ENCODE results near the gene ITGA11. TPM values are rescaled to one million over a fixed set of nuclear protein-coding genes. Genes with fewer than 3 reads are reported as not detected.

The ITGA11 gene, protein sequence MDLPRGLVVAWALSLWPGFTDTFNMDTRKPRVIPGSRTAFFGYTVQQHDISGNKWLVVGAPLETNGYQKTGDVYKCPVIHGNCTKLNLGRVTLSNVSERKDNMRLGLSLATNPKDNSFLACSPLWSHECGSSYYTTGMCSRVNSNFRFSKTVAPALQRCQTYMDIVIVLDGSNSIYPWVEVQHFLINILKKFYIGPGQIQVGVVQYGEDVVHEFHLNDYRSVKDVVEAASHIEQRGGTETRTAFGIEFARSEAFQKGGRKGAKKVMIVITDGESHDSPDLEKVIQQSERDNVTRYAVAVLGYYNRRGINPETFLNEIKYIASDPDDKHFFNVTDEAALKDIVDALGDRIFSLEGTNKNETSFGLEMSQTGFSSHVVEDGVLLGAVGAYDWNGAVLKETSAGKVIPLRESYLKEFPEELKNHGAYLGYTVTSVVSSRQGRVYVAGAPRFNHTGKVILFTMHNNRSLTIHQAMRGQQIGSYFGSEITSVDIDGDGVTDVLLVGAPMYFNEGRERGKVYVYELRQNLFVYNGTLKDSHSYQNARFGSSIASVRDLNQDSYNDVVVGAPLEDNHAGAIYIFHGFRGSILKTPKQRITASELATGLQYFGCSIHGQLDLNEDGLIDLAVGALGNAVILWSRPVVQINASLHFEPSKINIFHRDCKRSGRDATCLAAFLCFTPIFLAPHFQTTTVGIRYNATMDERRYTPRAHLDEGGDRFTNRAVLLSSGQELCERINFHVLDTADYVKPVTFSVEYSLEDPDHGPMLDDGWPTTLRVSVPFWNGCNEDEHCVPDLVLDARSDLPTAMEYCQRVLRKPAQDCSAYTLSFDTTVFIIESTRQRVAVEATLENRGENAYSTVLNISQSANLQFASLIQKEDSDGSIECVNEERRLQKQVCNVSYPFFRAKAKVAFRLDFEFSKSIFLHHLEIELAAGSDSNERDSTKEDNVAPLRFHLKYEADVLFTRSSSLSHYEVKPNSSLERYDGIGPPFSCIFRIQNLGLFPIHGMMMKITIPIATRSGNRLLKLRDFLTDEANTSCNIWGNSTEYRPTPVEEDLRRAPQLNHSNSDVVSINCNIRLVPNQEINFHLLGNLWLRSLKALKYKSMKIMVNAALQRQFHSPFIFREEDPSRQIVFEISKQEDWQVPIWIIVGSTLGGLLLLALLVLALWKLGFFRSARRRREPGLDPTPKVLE
- total RNA-seq, result 23.5 TPM
- long read RNA-seq, partial matches to known transcripts, result 18 of 35 reads
- long read RNA-seq, other reads (novel, unspliced or antisense), result 16 of 35 reads

- DNase-seq (peak; percentile 90), ATAC-seq (peak; percentile 89)
- intact Hi-C loops (cut with micrococcal nuclease), result no loop called here
Observed at GRCh38 chr15:68431792-68432401, at the start of gene ITGA11. TSS of gene ITGA11 (minus strand) at chr15:68432163. CDS start at chr15:68432066, 97 bp downstream.

GRCh38 chr15:68481321-68481720, 49.4 kb upstream of the ITGA11 start:
- DNase-seq (no peak), ATAC-seq (no peak)

DNA sequence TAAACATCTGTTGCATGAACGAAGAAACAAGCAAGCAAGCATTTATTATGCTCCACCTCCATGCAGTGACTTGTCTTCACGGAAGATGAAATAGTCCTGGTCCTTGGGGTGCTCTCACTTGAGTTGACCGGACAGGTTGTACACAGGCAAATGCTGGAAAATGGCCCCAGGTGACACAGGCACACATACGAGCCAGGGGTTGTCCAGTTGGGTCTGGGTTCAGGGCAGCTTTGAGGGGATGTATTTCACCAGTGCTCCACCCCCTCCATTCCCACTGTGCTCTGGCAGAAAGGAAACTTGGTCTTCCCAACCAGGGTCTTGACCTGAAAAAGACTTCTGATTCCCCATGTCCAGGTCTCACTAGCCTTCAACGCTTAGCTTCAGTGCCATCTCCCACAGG, 48.3 kb upstream of the ITGA11 start:
- intact Hi-C loops (cut with micrococcal nuclease), result no loop called here
- DNase-seq, result no peak
- no peak for ATAC-seq

More at GRCh38 chr15:68481321-68481720, 49.4 kb upstream of the ITGA11 start:
- intact Hi-C loops (cut with micrococcal nuclease), result no loop called here

GRCh38 chr15:68479870-68480269, 47.9 kb upstream of the ITGA11 start:
- no peak for ATAC-seq
- intact Hi-C loops (cut with micrococcal nuclease), result no loop called here

GRCh38 chr15:68479406-68479805, 47.4 kb upstream of the ITGA11 start:
- intact Hi-C loops (cut with micrococcal nuclease), result no loop called here

More at GRCh38 chr15:68479870-68480269, 47.9 kb upstream of the ITGA11 start:
- no peak for DNase-seq

DNA sequence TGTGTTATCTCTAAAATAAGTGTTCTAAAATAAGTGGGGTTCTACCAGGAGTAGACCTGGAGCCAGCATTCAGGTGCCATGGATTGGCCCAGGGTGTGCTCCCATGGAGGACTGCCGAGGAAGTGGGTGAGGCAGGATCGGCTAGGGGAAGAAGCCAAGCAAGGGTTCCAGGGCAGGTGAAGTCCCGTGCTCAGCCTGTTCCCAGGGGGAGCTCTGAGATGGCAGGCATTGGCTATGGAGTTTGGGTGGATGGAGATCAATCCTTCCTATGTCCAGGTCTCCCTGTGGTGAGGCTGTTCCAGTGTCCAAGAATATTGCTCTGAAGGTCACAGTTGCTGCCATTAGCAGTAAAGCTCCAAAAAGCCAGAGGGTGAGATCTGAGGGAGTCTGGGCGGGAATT, 46.9 kb upstream of the ITGA11 start:
- intact Hi-C loops (cut with micrococcal nuclease), result no loop called here
- no peak for ATAC-seq
- no peak for DNase-seq

More at GRCh38 chr15:68479406-68479805, 47.4 kb upstream of the ITGA11 start:
- peak; percentile 74 for ATAC-seq
- DNase-seq, result peak; percentile 58

- ATAC-seq (no peak), DNase-seq (no peak)
- intact Hi-C loops (cut with micrococcal nuclease), result no loop called here
Observed at GRCh38 chr15:68475449-68475848, 43.5 kb upstream of the ITGA11 start.

DNA sequence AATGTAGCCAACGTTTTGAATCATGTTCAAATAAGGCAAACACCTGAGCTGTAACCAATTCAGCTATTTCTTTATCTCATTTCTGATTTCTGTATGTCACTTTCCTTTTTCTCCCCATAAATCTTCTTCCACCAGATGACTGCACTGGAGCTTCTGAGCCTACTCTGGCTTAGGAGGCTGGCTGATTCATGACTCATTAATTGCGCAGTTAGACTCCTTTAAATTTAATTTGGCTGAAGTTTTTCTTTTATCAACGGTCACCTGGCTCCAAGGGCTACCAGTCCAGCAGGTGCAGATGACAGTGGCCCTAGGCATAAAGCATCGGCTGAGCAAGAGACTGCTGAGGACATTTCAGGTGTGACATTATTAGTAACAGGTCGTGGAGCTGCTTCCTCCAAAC, 39.6 kb upstream of the ITGA11 start:
- ATAC-seq (no peak), DNase-seq (no peak)
- intact Hi-C loops (cut with micrococcal nuclease), result no loop called here

DNA sequence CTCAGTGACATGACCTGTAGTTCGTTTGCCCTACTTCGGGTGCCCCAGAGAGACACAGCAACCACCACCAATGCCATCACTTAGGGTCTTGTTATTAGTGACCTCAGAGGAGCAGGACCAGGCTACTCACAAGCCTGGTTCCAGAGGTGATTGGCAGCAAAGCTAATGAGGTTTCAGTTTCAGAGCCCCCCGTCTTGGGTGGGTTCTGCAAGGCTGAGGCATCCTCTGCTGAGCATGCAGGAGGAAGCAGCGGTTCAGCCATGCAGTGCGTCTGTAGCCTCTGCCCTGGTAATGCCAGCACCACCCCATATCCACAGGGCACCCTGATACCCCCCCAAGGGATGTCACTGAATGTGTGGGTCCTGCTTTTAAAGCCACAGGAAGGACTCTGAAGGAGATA, 39.0 kb upstream of the ITGA11 start:
- no peak for DNase-seq
- no peak for ATAC-seq
- intact Hi-C loops (cut with micrococcal nuclease), result no loop called here

GRCh38 chr15:68470049-68470742, 38.2 kb upstream of the ITGA11 start:
- ATAC-seq, result no peak
- DNase-seq, result no peak
- intact Hi-C loops (cut with micrococcal nuclease), result no loop called here

DNA sequence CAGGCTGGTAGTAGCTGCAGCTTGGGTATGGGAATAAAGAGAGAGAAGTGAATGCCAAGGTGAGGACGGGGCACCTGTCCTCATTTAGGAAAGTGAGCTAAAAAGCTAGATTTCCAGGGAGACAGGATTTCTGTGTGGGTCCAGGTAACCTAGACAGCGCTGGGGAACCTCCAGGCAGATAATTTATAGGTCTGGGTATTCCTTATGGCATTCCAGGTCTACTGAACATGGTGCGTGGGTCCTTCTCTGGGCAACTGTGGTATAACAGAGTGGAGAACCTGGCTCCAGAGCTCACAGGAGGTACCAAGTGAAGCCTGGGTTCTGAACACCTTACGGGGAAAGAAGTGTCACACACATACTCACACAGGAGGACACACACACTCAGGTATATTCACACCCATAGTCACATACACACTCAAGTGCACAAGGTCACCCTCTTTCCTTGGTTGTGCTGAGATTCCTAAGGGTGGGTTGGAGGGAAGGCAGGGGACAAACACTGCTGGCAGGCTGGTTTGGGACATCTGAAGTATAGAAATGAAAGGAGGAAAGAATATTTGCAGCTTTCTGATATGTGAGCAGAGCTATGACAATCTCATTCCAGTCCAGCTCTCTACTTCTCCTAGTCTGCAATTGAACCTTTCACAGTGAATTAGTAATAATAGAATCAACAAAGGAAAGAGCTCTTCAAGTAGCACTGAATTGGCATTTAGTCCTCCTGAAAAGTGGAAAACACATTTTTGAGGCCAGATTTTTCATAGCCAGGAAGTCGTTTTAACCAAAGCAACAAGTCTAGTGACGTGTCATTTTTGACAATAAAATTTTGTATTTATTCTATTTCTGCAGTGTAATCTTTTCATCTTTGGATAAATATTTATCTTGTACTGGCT, 37.4 kb upstream of the ITGA11 start:
- DNase-seq, result no peak
- no peak for ATAC-seq
- intact Hi-C loops (cut with micrococcal nuclease), result no loop called here

- intact Hi-C loops (cut with micrococcal nuclease), result no loop called here
- ATAC-seq (no peak), DNase-seq (no peak)
Observed at GRCh38 chr15:68466876-68467275, 34.9 kb upstream of the ITGA11 start.

DNA sequence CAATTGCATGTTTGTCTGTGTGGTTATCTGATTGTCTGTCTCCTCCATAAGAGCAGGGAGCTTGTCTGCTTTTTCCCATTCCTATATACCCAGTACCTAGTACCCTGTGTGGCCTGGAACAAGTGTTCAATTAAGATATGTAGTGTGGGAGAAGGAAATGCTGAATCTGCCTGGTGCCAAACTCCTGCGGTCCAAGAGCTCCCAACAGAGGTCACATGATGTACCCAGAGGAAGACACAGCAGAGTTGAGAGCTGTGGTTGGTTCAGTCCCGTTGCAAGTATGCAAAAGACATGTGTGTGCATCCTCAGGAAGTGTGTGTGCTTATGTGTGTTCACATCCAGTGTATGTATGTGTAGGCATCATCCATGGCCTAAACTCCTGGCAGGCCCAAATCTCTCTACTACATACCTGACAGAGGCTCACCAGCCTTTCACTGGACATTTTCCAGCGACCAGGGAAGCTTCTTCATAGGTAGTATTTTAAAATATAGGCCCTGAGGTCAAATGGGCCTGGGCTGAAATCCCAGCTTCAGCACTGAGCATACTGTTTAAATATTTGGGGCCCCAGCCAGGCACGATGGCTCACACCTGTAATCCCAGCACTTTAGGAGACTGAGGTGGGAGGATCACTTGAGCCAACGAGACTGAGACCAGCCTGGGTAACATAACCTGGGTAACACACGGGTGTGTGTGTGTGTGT, 34.0 kb upstream of the ITGA11 start:
- ATAC-seq, result no peak
- intact Hi-C loops (cut with micrococcal nuclease), result no loop called here

DNA sequence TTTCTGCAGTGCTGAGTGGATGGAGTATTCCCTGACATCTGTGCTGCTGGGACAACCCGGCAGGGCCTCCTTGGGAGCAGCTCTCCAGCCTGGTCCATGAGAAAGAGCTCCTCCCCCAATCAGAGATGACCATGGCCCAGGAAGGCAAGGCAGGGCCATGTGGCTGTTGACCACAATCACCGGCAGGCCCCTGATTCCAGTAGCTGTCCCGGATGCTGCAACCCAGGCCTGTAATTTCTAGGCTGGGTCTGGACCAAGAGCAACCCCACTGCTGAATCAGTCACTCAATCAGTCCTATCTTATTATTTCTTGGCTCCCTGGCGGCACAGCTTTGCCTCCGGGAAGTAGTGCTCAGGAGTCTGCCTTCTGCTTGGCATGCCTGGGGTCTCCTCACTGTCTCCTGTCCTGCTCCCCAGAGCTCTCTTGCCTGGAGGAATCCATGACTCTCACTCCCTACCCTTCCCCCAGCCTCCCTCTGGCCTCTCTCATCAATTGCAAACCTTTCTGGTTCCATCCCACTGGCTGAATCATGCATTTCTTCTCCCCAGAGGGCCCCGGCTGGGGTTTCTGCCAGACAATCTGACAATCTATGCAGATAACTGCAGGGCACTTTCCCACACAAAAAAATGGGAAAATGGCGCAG, 32.6 kb upstream of the ITGA11 start:
- ATAC-seq, result no peak
- intact Hi-C loops (cut with micrococcal nuclease), result no loop called here
- DNase-seq, result no peak

More for the DNA sequence above, 34.0 kb upstream of the ITGA11 start:
- DNase-seq, result no peak

DNA sequence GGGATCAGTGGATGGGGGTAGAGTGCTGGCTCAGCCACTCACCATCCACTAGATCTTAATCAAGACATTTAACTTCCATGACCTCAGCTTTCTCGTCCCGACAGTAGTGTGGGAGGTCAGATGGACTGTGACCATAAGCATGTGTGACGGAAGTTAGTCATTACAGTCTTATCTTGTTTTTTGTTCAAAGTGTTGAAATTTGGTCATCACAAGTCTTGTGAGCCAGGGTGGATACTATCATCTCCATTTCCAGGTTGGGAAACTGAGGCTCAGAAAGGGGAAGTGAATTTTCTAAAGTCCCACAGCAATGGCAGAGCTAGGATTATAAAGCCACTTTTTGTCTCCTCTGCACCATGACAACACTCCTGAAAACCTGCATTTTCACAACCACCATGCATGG, 32.0 kb upstream of the ITGA11 start:
- DNase-seq, result no peak
- intact Hi-C loops (cut with micrococcal nuclease), result no loop called here
- no peak for ATAC-seq

DNA sequence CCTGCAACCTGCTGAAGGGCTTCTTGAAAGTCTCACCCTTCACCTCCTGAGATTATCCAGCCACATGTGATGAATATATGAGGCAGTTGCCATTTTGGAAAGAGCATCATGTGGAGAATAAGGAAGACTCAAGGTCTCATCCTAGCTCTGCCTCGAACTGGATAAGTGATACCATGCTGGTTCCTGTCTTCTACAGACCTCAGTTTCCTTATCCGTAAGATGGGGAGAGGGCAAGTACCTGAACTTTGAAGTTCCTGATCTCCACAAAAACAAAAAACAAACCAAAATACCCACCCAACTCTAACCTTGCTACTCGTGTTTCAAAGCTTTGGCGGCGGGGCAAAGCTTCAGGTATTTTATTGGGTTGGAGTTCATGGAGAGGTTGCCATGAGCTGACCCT, 31.5 kb upstream of the ITGA11 start:
- DNase-seq (no peak), ATAC-seq (no peak)
- intact Hi-C loops (cut with micrococcal nuclease), result no loop called here

Measured in left ventricle myocardium superior (tissue), 1 donor.